Upper lobe of right lung (tissue), 1 donor: ENCODE results near the gene ARSG. TPM values are rescaled to one million over a fixed set of nuclear protein-coding genes. Genes with fewer than 3 reads are reported as not detected.

ENCODE experiments used
- ATAC-seq: fragments of 200-7000 bp; cut with Tn5 transposase; one replicate; pipeline ENCODE4 v1.9.1; 2020; ENCODE audit warnings: mild to moderate bottlenecking, moderate library complexity
- DNase-seq: peaks from one replicate; pipeline ENCODE4 v3.0.0-alpha.2; 2020
- H3K27ac ChIP-seq: fragments of 200-600 bp; one replicate; pipeline ENCODE4 v1.8.0; 2022
- H3K27me3 ChIP-seq: fragments of 200-600 bp; one replicate; pipeline ENCODE4 v1.8.0; 2022; ENCODE audit warnings: mild to moderate bottlenecking
- H3K36me3 ChIP-seq: fragments of 200-600 bp; one replicate; pipeline ENCODE4 v1.8.0; 2022
- H3K4me1 ChIP-seq: fragments of 200-600 bp; one replicate; pipeline ENCODE4 v1.8.0; 2022
- H3K4me3 ChIP-seq: fragments of 200-600 bp; one replicate; pipeline ENCODE4 v1.8.0; 2022; ENCODE audit warnings: mild to moderate bottlenecking
- H3K9me3 ChIP-seq: fragments of 200-600 bp; one replicate; pipeline ENCODE4 v1.8.0; 2022
- CTCF ChIP-seq: fragments of 200-600 bp; IDR thresholded peaks from one replicate; pipeline ENCODE4 v1.8.0; 2022; ENCODE audit warnings: antibody characterized with exemption
- intact Hi-C: fragments of 100-400 bp; cut with DNase I; formaldehyde crosslinking; loops from one replicate; pipeline ENCODE4 v1.11.0; 2022
- total RNA-seq: library from RNA; stranded (reverse); fragmentation: NEBNext Ultra II Directional; extraction: Animal tissue kit (Norgen Biotek cat#: 25700); gene quantifications from one replicate; pipeline ENCODE4 v1.2.1, GENCODE V29; 2021
- donor health status: DM: no; HTN: yes; CAD: no; lungs with severe emphysema.

Gene ARSG
- total RNA-seq, 1 donor from 2014 or later: 4.8 TPM

DNA sequence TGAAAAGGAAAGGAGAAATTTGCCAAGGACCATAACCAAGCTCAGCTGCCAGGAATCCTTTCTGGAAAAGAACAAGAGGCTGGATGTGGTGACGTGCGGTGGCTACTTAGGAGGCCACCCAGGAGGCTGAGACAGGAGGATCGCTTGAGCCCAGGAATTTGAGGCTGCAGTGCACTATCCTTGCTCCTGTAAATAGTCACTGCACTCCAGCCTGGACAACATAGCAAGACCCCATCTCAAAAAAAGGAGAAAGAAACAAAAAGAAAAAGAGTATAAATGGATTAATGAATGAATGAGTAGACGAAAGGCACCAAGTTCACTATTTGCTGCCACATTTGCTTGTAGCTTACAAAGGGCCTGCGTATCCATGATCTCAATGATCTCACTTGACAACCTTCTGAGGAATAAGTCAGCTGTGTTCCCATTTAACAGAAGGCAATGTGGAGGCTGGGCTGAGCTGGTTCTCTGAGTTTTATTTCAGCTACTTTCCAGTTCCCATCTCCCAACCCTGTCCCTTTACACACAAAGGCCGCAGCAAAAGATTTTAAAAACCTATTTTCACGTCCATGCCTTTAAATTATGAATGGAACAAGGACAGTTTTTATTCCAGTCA lies 29.8 kb downstream of the ARSG start:
- Histone ChIP-seq H3K27ac (no peak overlapping the region), H3K4me1 (no peaks in the 10 kb centered on the region), H3K27me3 (no peaks in the 10 kb centered on the region), H3K36me3 (no peaks in the 10 kb centered on the region), H3K4me3 (no peak overlapping the region), H3K9me3 (no peaks in the 10 kb centered on the region)
- no peak for DNase-seq
- ATAC-seq: no peak
- TF ChIP-seq CTCF: no peak
- intact Hi-C loops: no loop called here

DNA sequence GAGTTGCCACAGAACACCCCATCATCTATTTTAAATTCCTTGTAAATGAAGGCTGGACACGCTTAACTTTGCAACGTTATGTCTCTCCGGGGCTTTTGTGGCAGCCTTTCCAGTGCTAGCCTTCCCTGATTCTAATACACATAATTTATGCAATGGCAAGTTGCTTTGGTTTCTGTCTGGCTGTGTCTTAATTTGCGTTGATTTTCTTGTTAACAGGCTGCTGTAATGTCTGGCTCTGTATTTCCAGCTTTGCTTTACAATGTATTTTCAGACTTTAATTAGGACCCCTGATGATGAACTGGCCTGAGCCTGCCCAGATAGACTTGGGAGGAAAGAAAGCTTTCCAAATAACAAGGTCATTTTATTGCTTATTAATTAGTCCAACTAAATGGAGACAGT lies 30.3 kb downstream of the ARSG start:
- Histone ChIP-seq H3K9me3 (no peaks in the 10 kb centered on the region), H3K4me1 (no peaks in the 10 kb centered on the region), H3K27ac (no peak overlapping the region), H3K27me3 (no peaks in the 10 kb centered on the region), H3K4me3 (no peak overlapping the region), H3K36me3 (no peaks in the 10 kb centered on the region)
- TF ChIP-seq CTCF: no peak
- no peak for ATAC-seq
- DNase-seq: no peak
- intact Hi-C loops: no loop called here

DNA sequence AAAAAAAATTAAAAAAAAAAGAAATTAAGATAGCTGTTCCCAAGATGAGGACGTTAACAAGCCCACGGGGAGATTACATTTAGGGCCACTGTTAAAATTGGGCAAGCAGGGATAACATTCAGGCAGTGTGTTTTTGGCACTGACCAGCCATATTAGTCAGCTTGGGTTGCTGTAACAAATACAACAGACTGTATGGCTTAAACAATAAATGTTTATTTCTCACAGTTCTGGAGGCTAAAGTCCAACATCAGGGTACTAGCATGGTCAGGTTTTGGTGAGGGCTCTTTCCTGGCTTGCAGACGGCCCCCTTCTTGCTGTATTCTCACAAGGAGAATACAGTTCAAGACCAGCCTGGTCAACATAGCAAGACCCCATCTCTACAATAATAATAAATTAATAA lies 31.3 kb downstream of the ARSG start:
- Histone ChIP-seq H3K36me3 (no peaks in the 10 kb centered on the region), H3K27me3 (no peaks in the 10 kb centered on the region), H3K4me3 (no peak overlapping the region), H3K9me3 (no peaks in the 10 kb centered on the region), H3K4me1 (no peaks in the 10 kb centered on the region), H3K27ac (no peak overlapping the region)
- no peak for DNase-seq
- no peak for ATAC-seq
- no peak for TF ChIP-seq CTCF
- intact Hi-C loops: no loop called here

- no peaks in the 10 kb centered on the region for H3K27me3 ChIP-seq
- no peaks in the 10 kb centered on the region for H3K9me3 ChIP-seq
- no peak overlapping the region for H3K27ac ChIP-seq
- no peaks in the 10 kb centered on the region for H3K36me3 ChIP-seq
- no peak for TF ChIP-seq CTCF
- no peak for DNase-seq
- no peak for ATAC-seq
- intact Hi-C loops: no loop called here
- no peak overlapping the region for H3K4me3 ChIP-seq
- no peaks in the 10 kb centered on the region for H3K4me1 ChIP-seq
Observed at GRCh38 chr17:68324114-68324513, 32.8 kb downstream of the ARSG start.

DNA sequence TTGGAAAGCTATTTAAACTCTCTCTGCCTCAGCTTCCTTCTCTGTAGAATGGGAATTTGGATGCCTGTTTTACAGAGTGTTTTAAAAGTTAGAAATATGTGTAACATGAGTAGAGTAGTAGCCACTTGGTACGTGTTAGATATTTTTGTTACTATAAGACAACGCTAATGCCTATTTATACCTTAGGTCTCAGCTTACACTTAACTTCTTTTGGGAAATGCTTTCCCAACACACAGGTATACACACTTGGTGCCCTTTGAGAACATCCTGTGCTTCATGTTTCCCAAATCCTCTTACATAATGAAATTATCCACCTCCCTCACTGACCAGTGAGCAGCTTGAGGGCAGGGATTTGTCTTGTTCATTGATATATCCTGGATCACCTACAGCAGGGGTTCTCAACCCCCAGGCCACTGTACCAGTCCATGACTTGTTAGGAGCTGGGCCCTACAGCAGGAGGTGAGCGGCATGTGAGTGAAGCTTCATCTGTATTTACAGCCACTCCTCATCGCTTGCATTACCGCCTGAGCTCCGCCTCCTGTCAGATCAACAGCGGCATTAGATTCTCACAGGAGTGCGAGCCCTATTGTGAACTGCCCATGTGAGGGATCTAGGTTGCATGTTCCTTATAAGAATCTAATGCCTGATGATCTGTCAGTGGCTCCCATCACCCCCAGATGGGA lies 33.5 kb downstream of the ARSG start:
- ATAC-seq (no peak), DNase-seq (no peak)
- H3K27me3 ChIP-seq: no peaks in the 10 kb centered on the region
- no peaks in the 10 kb centered on the region for H3K9me3 ChIP-seq
- no peak overlapping the region for H3K4me3 ChIP-seq
- H3K4me1 ChIP-seq: no peaks in the 10 kb centered on the region
- no peak overlapping the region for H3K27ac ChIP-seq
- no peaks in the 10 kb centered on the region for H3K36me3 ChIP-seq
- intact Hi-C loops: no loop called here
- no peak for TF ChIP-seq CTCF

GRCh38 chr17:68325961-68326360 lies 34.7 kb downstream of the ARSG start:
- ATAC-seq: no peak
- intact Hi-C loops: no loop called here

More at GRCh38 chr17:68325961-68326360, 34.7 kb downstream of the ARSG start:
- Histone ChIP-seq H3K4me3 (no peak overlapping the region), H3K36me3 (no peaks in the 10 kb centered on the region), H3K4me1 (no peaks in the 10 kb centered on the region), H3K9me3 (no peaks in the 10 kb centered on the region), H3K27me3 (no peaks in the 10 kb centered on the region), H3K27ac (no peak overlapping the region)
- TF ChIP-seq CTCF: no peak
- no peak for DNase-seq
